ENCODE measurements around the gene ASPN.
"Not testable (repeated sequence)": the region's sequence is repeated elsewhere in the genome, so short reads cannot be mapped to it uniquely, and the experiment has no call there.

Gene ASPN

GRCh38 chr9:92467041-92467440 lies 15.3 kb downstream of the ASPN start:
- DNase-seq: no peak

GRCh38 chr9:92463984-92464383 lies 18.3 kb downstream of the ASPN start:
- no peak for DNase-seq

GRCh38 chr9:92463387-92463786 lies 18.9 kb downstream of the ASPN start:
- no peak for DNase-seq

- DNase-seq: no peak
Measured at GRCh38 chr9:92457576-92457975, 24.7 kb downstream of the ASPN start.

GRCh38 chr9:92455217-92455616 lies 27.1 kb downstream of the ASPN start:
- DNase-seq: no peak

- DNase-seq: no peak
Measured at GRCh38 chr9:92446536-92446935, 35.8 kb downstream of the ASPN start.

GRCh38 chr9:92444841-92445240 lies 37.5 kb downstream of the ASPN start:
- no peak for DNase-seq

- DNase-seq: no peak
Measured at GRCh38 chr9:92440751-92441046, 41.6 kb downstream of the ASPN start.

- no peak for DNase-seq
Measured at GRCh38 chr9:92439921-92440750, 42.2 kb downstream of the ASPN start.

GRCh38 chr9:92438900-92439526 lies 43.3 kb downstream of the ASPN start:
- DNase-seq: no peak

GRCh38 chr9:92435263-92435662 lies 47.0 kb downstream of the ASPN start:
- no peak for DNase-seq

- DNase-seq: no peak
Measured at GRCh38 chr9:92432972-92433548, 49.2 kb downstream of the ASPN start.

GRCh38 chr9:92432350-92432749 lies 50.0 kb downstream of the ASPN start:
- no peak for DNase-seq

GRCh38 chr9:92429836-92430235 lies 52.5 kb downstream of the ASPN start:
- DNase-seq: no peak

- DNase-seq: no peak
Measured at GRCh38 chr9:92426501-92427145, 55.7 kb downstream of the ASPN start.

GRCh38 chr9:92425474-92425873 lies 56.8 kb downstream of the ASPN start:
- no peak for DNase-seq

GRCh38 chr9:92424340-92424739 lies 58.0 kb downstream of the ASPN start, which contains the start of gene OMD:
Gene OMD, minus strand, starts transcription at chr9:92424471. Its CDS starts 6,913 bp downstream, at chr9:92417558.
- DNase-seq: no peak

- no peak for DNase-seq
Measured at GRCh38 chr9:92423612-92424011, 58.7 kb downstream of the ASPN start.

- no peak for DNase-seq
Measured at GRCh38 chr9:92422611-92423338, 59.5 kb downstream of the ASPN start.

GRCh38 chr9:92414566-92414965 lies 67.7 kb downstream of the ASPN start:
- no peak for DNase-seq

- DNase-seq: not testable (repeated sequence)
Measured at GRCh38 chr9:92411157-92411556, 71.1 kb downstream of the ASPN start.

- DNase-seq: no peak
Measured at GRCh38 chr9:92408747-92409478, 73.4 kb downstream of the ASPN start.

Measured in stimulated activated CD4-positive, alpha-beta T cell treated with anti-CD3 and anti-CD28 coated beads, Interleukin-4, amount 100 ng/mL, for 24 hours (primary cell).